Aorta (tissue), 5 donors: ENCODE measurements around the gene CACNA1D. TPM values are rescaled to one million over a fixed set of nuclear protein-coding genes. Genes with fewer than 3 reads are reported as not detected.

Experiments used
- ATAC-seq: fragments of 200-7000 bp; cut with Tn5 transposase; one replicate; pipeline ENCODE4 v1.9.1; 2022; ENCODE audit warnings: moderate library complexity; ENCODE audit not compliant: low FRiP score
- DNase-seq, 2 donors: peaks; one replicate each; pipeline ENCODE4 v3.0.0-alpha.2; 2020
- H3K27ac ChIP-seq, 2 donors: one replicate each; pipeline ENCODE4 v1.5.1; 2013; ENCODE audit warnings: low read length in 2 of 2, mild to moderate bottlenecking in 2 of 2, moderate library complexity in 2 of 2, control low read depth in 1 of 2, inconsistent platforms in 1 of 2, low read depth in 1 of 2
- H3K27me3 ChIP-seq, 2 donors: one replicate each; pipeline ENCODE4 v1.6.1; 2013; ENCODE audit warnings: control low read depth in 1 of 2, low read length in 1 of 2, mild to moderate bottlenecking in 1 of 2, moderate library complexity in 1 of 2; ENCODE audit not compliant: insufficient read depth in 2 of 2, control insufficient read depth in 1 of 2
- H3K36me3 ChIP-seq, 2 donors: one replicate each; pipeline ENCODE4 v1.6.1; 2013; ENCODE audit warnings: control low read depth in 1 of 2, low read length in 1 of 2, mild to moderate bottlenecking in 1 of 2; ENCODE audit not compliant: insufficient read depth in 2 of 2, control insufficient read depth in 1 of 2
- H3K4me1 ChIP-seq, 2 donors: one replicate each; pipeline ENCODE4 v1.6.1; 2013; ENCODE audit warnings: low read length in 2 of 2, control low read depth in 1 of 2, mild to moderate bottlenecking in 1 of 2, moderate library complexity in 1 of 2; ENCODE audit not compliant: insufficient read depth in 2 of 2, control insufficient read depth in 1 of 2
- H3K4me3 ChIP-seq, 2 donors: one replicate each; pipeline ENCODE4 v1.5.1; 2013; ENCODE audit warnings: low read length in 2 of 2, control low read depth in 1 of 2, mild to moderate bottlenecking in 1 of 2
- H3K9me3 ChIP-seq: one replicate; pipeline ENCODE4 v1.6.1; 2013; ENCODE audit warnings: mild to moderate bottlenecking, low read length; ENCODE audit not compliant: control insufficient read depth
- WGBS, 2 donors: extraction: QIAGEN DNeasy Blood & Tissue Kit; methylation state at CpG; one replicate each; pipeline ENCODE4 v1.1.7; 2013; 5-methylcytosine and 5-hydroxymethylcytosine counted together
- intact Hi-C, 2 donors: fragments of 100-400 bp; cut with DNase I; formaldehyde crosslinking; loops; one replicate each; pipeline versions ENCODE4 v1.14.2 to v1.15.0; 2022
- polyA plus RNA-seq, 2 donors: library from polyadenylated mRNA; stranded (reverse); fragments of 200-250 nt; gene quantifications; one replicate each; pipeline ENCODE4 v1.2.3, GENCODE V29; 2013
- total RNA-seq, 2 donors: library from RNA; stranded (reverse); fragmentation: NEBNext Ultra II Directional; extraction: Animal tissue kit (Norgen Biotek cat#: 25700); gene quantifications; one replicate each; pipeline ENCODE4 v1.2.1, GENCODE V29; 2021
- donor health status: healthy with polysubstance abuse.
- donor health status: Bipolar disorder and iron deficiency.
- donor health status: DM: no; HTN: no; CAD: no.
- donor health status: DM: no; HTN: no; CAD: no.
- donor health status: DM: yes; HTN: yes; CAD: no.

Gene CACNA1D
- total and polyA plus RNA-seq, 4 donors, result 0.25 to 7.4 (median 0.78) TPM; not detected in 1

- WGBS, 2 donors, result 68 to 72% methylated on average over 10 of the region's 10 CpGs
- ATAC-seq, result no peak
- Histone ChIP-seq H3K27me3 (no peaks in the 10 kb centered on the region), H3K36me3 (no peaks in the 10 kb centered on the region), H3K9me3 (no peaks in the 10 kb centered on the region), H3K27ac (no peak overlapping the region), H3K4me3 (no peak overlapping the region), H3K4me1 (no peaks in the 10 kb centered on the region)
- intact Hi-C loops, result no loop called here
- no peak for DNase-seq
These were observed 179.4 kb downstream of the CACNA1D start for GRCh38 chr3:53673722-53674350.

DNA sequence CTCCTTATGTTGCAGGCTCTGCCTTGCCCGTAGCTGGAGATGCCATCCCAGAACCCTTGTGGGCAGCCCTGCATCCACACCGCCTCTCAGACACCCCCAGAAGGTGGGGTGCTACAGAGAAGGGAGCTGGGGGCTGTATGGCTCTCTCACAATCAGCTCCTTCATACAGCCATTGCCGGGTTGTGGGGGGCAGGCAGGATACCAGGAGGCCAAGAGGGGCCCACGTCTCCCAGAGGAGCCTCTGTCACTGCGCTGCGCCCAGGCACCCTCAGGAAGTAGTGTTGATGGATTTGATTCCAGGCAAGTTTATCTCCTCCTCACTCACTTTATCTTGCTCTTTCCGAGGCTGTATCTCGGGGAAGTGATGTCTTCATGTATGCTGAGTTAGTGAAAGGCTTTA is 180.2 kb downstream of the CACNA1D start:
- Histone ChIP-seq H3K36me3 (no peaks in the 10 kb centered on the region), H3K27me3 (no peaks in the 10 kb centered on the region), H3K27ac (no peak overlapping the region), H3K4me3 (no peak overlapping the region), H3K4me1 (no peaks in the 10 kb centered on the region), H3K9me3 (no peaks in the 10 kb centered on the region)
- no peak for DNase-seq
- no peak for ATAC-seq
- 62 to 71% methylated on average over 8 of the region's 8 CpGs for WGBS, 2 donors
- intact Hi-C loops, result no loop called here

DNA sequence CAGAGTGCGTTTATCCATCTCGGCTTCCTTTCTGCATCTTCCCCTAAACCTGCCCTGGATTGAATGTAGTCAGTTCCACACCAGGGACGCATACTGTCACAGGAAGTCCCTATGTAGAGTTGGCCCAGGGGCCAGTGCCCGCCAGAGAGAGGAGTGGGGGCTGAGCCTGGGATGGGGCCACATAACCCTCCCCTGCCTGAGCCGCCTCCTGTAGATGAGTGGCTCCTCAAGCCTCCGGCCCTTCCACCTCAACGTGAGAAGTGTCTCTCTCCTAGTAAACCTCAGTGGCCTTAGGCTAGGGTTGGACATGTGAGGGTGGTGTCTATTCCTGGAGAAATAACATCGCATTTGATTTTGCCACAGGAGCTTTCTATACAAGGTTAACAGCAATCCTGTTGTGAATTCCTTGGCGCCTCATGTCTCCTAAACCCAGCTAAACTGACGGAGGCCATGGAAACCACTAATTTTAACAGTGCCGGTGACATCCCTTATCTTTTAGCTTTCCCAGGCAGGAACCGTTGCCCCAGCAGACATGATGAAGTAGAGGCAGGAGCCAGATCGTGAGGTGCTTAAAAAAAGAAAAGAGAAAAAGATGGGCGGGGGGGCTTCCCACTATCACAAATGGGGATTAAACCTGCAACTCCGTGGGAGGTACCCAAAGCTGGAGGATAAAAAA is 180.7 kb downstream of the CACNA1D start:
- no peaks in the 10 kb centered on the region for H3K9me3 ChIP-seq
- H3K27me3 ChIP-seq, result no peaks in the 10 kb centered on the region
- no peaks in the 10 kb centered on the region for H3K4me1 ChIP-seq
- no peak overlapping the region for H3K4me3 ChIP-seq
- ATAC-seq, result peak; percentile 19
- no peaks in the 10 kb centered on the region for H3K36me3 ChIP-seq
- WGBS, 2 donors, result 65 to 77% methylated on average over 15 of the region's 15 CpGs
- no peak for DNase-seq
- intact Hi-C loops, result no loop called here
- no peak overlapping the region for H3K27ac ChIP-seq

DNA sequence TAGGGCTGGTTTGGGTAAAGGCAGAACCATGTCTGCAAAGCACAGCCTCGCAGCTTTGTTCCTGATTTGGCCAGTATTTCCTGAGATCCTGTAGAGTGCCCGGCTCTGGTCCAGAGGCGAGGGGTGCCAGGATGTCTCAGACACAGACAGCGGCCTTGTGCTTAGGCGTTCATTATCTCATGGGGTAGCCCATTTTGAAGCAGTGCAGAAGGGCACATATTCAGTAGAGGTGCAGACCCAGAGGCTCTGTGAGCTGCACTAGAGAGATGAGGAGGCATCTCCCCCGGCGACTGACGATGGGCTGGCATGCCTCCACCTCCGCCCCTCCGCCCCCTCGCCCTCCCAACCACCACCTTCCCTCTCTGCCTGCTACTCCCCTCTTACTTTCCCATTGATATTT is 181.5 kb downstream of the CACNA1D start:
- WGBS, 2 donors, result 66 to 72% methylated on average over 11 of the region's 11 CpGs
- no peaks in the 10 kb centered on the region for H3K9me3 ChIP-seq
- ATAC-seq, result no peak
- no peak overlapping the region for H3K4me3 ChIP-seq
- DNase-seq, result no peak
- H3K27ac ChIP-seq, result no peak overlapping the region
- intact Hi-C loops, result no loop called here
- H3K27me3 ChIP-seq, result no peaks in the 10 kb centered on the region
- H3K4me1 ChIP-seq, result no peaks in the 10 kb centered on the region
- H3K36me3 ChIP-seq, result no peaks in the 10 kb centered on the region

DNA sequence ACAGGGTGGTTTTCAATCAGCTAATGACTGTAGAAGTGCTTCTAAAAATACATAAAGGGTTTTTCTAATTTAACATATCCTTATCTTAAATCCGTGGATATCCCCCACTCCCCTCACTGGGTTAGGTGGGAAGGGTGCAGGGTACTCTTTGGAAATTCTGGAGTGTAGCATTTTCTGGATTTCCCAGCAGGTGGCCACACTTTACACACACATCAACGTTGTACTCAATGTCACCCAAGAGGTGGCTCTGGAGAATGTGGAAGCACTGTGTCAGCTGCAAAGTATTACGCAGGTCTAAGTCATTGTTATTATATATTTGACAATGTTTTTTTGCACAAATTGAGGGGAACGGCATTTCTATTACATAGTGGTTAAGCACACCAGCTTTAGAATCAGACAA is 183.0 kb downstream of the CACNA1D start:
- intact Hi-C loops, result no loop called here
- H3K27me3 ChIP-seq, result no peaks in the 10 kb centered on the region
- 40 to 43% methylated on average over 4 of the region's 4 CpGs for WGBS, 2 donors
- no peak for ATAC-seq
- H3K4me3 ChIP-seq, result no peak overlapping the region
- H3K36me3 ChIP-seq, result no peaks in the 10 kb centered on the region
- DNase-seq, result no peak
- H3K9me3 ChIP-seq, result no peaks in the 10 kb centered on the region
- H3K4me1 ChIP-seq, result no peaks in the 10 kb centered on the region
- no peak overlapping the region for H3K27ac ChIP-seq

GRCh38 chr3:53680028-53680427 is 185.6 kb downstream of the CACNA1D start:
- H3K4me1 ChIP-seq, result no peaks in the 10 kb centered on the region
- no peak overlapping the region for H3K4me3 ChIP-seq
- no peaks in the 10 kb centered on the region for H3K27me3 ChIP-seq
- DNase-seq (peak in 1 of 2 donors; percentile 57), ATAC-seq (no peak)
- WGBS, 2 donors, result 7 to 9% methylated on average over 6 of the region's 6 CpGs
- H3K27ac ChIP-seq, result no peak overlapping the region
- intact Hi-C loops, result no loop called here
- H3K9me3 ChIP-seq, result no peaks in the 10 kb centered on the region
- H3K36me3 ChIP-seq, result no peaks in the 10 kb centered on the region

DNA sequence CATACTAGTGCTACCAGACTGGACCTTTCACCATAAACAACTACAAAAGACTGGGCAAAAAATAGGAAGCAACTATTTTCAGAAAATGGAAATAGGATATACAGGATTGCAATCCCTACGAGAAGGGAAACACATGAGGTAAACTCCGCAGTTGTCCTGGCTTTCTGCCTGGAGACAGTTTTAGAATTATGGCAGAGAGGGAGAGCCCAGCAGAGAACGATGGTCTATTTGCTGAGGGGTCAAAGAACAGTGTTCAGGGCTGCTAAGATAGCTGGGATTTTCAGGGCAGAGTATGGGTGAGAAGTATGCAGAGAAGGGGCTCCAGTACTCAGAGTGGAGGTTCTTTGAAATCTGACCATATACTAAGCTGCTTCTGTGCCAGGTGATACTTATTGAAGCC is 188.4 kb downstream of the CACNA1D start:
- Histone ChIP-seq H3K4me1 (no peaks in the 10 kb centered on the region), H3K9me3 (no peaks in the 10 kb centered on the region), H3K27ac (no peak overlapping the region), H3K27me3 (no peaks in the 10 kb centered on the region), H3K36me3 (no peaks in the 10 kb centered on the region), H3K4me3 (no peak overlapping the region)
- ATAC-seq, result no peak
- intact Hi-C loops, result no loop called here
- WGBS, 2 donors, result 45 to 55% methylated on average over 3 of the region's 3 CpGs
- no peak for DNase-seq

DNA sequence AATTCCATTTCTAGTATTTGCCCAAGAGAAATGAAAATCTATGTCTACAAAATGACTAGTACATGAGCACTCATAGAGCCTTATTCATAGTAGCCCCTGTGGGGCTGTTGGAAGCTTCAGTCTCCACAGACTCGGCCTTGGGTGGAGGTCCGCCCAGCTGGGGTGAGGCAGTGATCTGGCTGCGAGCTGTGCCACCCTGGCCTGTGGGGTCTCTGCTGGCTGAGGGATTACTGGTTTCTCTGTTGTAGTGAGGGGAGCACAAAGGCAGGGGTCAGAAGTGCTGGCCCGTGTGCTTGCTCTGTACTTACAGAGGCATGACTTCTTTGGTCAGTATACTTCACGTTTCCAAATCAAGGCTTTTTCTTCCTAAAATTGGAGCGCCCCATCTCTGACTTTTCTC is 193.7 kb downstream of the CACNA1D start:
- no peaks in the 10 kb centered on the region for H3K9me3 ChIP-seq
- no peaks in the 10 kb centered on the region for H3K36me3 ChIP-seq
- ATAC-seq (peak; percentile 26), DNase-seq (no peak)
- no peak overlapping the region for H3K27ac ChIP-seq
- intact Hi-C loops, result no loop called here
- H3K4me1 ChIP-seq, result no peaks in the 10 kb centered on the region
- no peak overlapping the region for H3K4me3 ChIP-seq
- 78 to 82% methylated on average over 6 of the region's 6 CpGs for WGBS, 2 donors
- no peaks in the 10 kb centered on the region for H3K27me3 ChIP-seq

DNA sequence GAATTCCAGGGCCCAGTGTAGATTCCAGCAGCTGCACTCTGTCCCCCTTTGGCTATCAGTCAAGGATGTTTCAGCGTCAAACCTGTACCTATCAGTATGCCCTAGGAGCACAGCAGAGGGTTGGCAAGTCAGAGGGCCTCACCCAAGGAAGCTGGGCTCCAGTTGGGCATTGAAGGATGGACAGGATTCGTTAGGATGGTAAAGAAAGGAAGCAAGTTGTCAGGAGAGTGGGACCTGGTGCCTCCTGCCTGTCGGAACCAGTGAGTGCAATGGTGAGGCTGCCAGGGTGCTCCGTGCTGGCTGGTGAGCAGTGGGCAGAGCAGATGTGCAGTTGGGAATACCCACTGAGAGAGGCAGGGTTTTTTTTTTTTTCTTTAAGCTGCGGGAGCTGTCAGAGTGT is 194.6 kb downstream of the CACNA1D start:
- Histone ChIP-seq H3K36me3 (no peaks in the 10 kb centered on the region), H3K4me1 (no peaks in the 10 kb centered on the region), H3K4me3 (no peak overlapping the region), H3K27me3 (no peaks in the 10 kb centered on the region), H3K27ac (no peak overlapping the region), H3K9me3 (no peaks in the 10 kb centered on the region)
- intact Hi-C loops, result no loop called here
- ATAC-seq (no peak), DNase-seq (no peak)
- 52 to 54% methylated on average over 5 of the region's 5 CpGs for WGBS, 2 donors
